Stimulated activated CD4-positive, alpha-beta T cell treated with anti-CD3 and anti-CD28 coated beads, Interleukin-4, amount 100 ng/mL, for 4 hours (primary cell): Measurements from ENCODE around the gene RALGDS.

Source experiments
- DNase-seq, 2 experiments: peaks; one replicate each; pipeline ENCODE4 v3.0.0-alpha.2; 2020

RALGDS gene

DNA sequence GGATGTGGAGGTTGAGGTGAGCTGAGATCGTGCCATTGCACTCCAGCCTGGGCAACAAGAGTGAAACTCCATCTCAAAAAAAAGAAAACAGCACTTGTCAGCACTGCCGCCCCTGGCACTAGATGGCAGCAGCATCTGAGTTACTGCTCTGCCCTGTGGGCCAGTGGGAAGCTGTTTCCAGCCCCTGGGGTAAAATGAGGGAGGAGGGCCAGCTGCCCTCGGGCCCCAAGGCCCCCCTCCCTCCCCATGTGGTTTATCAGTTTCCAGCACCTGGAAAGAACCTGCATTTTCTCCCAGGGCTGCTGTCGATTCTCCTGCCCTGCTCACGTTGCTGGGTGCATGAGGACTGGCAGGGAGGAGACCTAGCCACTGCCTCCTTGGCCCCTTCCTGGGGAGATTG is 72.4 kb downstream of the RALGDS start:
- DNase-seq: peak in 1 of 2 experiments; percentile 10
